CD4-positive, alpha-beta T cell treated with Interleukin-17A for 1 hour (primary cell): ENCODE data around the gene CAPN2.

Source experiments
- DNase-seq: peaks from one replicate; pipeline ENCODE4 v3.0.0-alpha.2; 2020

CAPN2 gene

DNA sequence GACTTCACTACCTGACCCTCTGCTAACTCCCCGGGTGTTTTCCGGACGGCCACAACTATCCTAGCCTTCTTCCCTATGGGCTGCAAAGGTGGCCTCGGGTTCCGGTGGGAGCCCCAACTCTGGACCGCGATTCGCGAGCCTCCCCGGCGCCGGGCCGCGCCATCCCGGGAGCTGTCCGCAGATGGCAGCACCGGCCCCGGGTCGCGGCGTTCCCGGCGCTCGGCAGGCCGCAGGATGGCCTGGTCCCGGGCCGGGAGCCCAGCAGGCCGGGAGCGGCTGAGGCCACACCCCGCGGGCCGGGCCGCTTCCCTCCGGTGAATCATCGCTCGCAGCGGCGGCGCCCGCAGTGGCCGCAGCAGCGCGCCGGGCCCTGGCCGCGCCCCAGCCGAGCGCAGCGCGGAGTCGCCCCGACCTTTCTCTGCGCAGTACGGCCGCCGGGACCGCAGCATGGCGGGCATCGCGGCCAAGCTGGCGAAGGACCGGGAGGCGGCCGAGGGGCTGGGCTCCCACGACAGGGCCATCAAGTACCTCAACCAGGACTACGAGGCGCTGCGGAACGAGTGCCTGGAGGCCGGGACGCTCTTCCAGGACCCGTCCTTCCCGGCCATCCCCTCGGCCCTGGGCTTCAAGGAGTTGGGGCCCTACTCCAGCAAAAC lies at the start of gene CAPN2:
Gene CAPN2 (plus strand): TSS at position 346 of the 656 bp plus-strand sequence. CDS start 102 bp downstream, at position 448.
- DNase-seq = peak; percentile 65

DNA sequence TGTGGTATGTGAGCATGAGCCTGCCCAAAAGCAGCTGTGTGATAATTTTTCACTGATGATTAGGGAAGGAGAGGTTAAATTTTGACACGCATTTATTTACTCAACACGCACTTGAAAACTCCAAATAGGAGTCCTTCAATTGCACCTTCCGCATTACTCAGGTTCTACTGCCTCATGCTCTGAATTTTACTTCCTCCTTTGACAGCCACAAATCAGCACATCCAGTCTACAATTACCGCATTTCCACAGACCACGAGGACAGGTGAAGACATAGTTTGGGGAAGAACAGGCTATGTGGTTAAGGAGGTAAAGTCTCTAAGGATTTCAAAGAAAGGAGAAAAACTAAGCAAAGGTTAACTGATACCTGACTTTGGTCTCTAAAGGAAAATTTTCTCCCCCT lies 49.4 kb upstream of the CAPN2 start:
- no peak for DNase-seq

DNA sequence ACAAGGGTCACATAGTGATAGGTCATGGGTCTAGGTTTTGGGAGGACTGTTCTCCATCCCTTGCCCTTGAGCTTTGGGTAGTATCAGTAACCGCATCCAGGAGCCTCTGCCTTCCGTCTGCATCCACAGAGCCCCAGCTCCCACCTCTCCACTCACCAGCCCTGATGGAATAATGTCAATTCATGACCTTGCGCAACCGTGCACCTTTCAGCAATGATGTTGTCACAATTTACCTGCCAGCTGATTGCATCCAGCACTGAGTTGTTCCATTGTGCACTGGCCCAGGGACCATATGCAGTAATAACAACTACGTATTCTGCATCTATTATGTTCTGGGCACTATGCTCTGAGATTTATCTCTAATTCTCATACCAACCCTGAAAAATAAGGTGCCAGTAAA lies 48.2 kb upstream of the CAPN2 start:
- DNase-seq = no peak

DNA sequence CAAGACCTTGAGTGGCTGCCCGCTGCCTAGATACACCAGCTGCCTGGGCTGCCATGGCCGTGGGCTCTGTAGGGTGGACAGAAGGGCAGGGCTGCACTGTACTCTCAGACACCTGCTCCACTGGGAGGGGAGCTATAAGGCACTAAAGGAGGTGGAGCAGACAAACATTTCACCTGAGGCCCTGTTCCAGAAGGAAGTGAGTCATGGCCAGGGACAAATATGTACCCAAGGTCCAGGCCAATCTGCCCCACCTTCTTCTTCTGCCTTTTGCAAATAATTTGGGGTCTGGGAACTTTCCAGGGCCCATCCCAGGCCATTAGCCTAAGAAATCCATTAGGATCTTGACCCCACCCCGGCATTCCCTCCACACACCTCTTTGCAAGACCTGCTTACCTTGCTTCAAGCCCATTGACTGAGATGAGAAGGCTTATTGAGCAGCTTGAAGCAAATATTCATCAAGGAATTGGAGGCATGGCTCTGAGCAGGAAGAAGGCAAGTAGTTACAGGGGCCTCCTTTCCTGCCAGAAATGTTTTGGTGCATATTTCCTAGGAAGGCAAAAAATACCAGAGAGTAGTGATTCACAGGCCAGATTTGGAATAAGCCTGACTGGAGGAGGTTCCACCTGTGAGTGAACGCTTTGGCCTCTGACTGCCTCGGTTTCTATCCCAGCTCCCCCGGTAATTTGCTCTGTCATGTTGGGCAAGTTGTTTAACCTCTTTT lies 46.6 kb upstream of the CAPN2 start, which contains the start of gene CAPN8:
Gene CAPN8 (minus strand): TSS at position 110 of the 721 bp plus-strand sequence. CDS start 55 bp downstream, at position 55.
- no peak for DNase-seq

DNA sequence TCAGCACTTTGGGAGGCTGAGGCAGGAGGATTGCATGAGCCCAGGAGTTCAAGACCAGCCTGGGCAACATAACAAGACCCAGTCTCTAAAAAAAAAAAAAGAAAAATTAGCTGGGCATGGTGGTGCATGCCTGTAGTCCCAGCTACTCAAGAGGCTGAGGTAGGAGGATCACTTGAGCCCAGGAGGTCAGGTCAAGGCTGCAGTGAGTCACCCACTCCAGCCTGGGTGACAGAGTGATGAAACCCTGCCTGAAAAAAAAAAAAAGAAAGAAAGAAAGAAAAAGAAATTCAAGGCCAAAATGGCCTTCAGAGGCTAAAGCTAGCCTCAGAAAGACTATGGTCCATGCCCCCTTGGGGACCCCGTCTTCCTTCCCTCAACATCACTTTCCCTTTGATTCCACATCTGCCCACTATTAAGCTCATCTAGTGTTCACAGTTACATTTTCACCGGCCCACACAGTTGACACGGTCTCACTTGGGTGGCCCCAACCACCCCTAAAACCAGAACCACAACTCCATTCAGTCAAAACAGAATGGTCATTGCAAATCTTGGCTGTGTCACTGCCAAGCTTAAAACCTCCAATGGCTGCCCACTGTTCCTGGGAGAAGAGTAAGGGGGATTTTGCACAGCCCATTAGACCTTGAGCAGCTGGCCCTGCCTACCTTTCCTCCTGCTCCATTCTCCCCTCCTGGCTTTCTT lies 44.7 kb upstream of the CAPN2 start:
- DNase-seq = no peak

DNA sequence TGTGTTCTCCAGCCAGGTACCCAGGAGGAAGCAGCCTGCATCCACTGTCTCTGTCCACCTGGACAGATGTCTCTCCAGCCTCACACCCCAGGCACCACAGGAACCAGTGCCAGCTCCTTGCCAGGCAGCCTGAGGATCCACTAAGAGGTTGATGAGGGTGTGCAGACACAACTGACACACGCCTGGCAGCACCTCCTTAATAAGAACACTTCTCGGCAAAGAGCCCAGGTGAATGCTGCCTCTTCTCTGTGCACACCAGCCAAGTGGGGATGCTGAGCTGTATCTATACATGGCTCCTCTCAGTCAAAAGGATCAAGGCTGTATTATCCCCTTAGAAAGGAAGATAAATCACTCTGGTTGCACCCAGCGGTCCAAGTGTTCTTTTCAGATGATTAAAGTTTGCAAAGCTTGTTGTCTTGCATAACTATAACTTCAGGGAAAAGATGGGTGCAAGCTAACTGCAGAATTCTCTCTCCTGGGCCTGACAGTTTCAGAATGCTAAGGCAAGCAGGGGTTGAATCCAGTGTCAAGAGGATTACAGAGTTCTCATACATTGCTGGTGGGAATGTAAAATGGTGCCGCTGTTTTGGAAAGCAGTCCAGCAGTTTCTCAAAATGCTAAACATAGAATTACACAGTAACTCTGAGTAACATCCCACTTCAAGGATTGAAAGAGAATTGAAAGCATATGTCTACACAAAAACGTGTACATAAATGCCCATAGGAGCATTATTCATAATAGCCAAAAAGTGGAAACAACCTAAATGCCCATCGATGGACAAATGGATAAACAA lies 43.1 kb upstream of the CAPN2 start:
- DNase-seq = no peak

DNA sequence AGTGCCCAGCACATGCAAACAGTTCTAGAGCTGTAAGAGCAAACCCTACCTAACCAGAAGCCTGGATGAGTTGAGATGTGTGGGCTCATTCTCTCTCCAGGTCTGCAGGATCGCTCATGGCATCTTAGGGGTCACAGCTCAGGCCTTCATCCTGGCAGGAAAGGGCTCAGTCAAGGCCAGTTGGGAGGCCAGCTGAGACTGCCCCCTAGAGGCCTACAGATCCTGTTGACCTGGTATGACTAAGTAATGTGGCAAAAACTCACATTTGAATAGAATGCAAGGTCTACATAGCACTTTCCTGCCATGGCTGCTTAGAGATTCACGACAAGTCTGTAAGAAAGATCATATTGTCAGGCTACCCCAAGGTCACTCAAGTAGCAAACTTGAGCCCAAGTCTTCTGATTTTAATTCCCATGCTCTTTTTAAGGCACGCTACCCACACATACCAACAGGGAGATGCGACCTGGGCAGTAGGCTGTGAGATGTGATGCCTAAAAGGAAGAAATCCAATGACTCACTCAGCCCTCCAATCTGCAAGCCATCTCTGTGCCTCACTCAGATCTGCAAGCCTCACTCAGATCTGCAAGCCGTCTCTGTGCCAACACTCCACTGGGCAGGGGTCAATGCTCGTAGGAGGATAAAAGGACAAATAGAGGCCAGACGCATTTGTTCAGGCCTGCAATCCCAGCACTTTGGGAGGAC lies 41.7 kb upstream of the CAPN2 start:
- DNase-seq = peak; percentile 13

DNA sequence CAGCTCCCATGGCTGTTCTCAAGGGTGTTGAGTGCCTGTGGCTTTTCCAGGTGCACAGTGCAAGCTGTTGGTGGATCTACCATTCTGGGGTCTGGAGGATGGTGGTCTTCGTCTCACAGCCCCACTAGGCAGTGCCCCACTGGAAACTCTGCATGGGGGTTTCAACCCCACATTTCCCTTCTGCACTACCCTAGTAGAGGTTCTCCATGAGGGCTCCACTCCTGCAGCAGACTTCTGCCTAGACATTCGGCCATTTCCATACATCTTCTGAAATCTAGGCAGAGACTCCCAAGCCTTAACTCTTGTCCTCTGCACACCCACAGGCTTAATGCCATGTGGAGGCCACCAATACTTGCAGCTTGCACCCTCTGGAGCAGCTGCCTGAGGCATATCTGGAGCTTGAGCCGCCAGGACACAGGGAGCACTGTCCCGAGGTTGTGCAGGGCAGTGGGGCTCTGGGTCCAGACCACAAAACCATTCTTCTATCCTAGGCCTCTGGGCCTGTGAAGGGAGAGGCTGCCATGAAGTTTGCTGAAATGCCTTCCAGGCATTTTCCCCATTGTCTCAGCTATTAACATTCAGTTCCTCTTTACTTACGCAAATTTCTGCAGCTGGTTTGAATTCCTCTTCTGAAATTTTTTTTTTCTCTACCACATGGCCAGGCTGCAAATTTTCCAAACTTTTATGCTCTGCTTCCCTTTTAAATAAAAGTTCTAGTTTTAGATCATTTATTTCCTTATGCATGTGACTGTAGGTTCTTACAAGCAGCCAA lies 38.0 kb upstream of the CAPN2 start:
- no peak for DNase-seq

DNA sequence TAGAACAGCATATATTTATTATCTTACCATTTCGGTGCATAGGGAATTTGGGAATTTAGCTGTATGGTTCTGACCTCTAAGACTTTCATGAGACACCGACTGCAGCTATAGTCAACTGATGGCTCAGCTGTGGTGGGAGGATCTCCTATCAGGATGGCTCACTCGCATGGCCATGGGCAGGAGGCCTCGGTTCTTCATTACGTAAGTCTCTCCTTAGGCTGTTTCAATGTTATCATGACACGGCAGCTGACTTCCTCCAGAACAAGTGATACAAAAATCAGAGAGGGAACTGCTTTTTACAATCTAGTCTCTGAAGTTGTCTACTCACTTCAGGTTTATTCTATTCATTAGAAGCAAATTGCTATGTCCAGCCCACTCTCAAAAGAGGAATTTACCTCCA lies 33.5 kb upstream of the CAPN2 start:
- no peak for DNase-seq

DNA sequence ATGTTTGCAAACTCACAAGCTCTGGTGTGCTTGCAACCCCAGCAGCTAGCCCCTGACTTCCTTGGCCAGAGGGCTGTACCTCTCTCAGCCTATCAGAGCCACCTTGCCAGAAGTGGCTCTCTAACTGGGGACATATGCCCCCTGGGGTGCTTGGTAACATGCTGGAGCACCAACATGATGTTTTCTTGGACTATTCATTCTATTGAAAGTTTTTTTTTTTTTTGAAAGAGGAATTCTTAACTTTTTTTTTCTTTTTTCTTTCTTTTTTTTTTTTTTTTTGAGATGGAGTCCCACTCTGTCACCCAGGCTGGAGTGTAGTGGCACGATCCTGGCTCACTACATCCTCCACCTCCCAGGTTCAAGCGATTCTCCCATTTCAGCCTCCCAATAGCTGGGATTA lies 32.2 kb upstream of the CAPN2 start:
- no peak for DNase-seq

DNA sequence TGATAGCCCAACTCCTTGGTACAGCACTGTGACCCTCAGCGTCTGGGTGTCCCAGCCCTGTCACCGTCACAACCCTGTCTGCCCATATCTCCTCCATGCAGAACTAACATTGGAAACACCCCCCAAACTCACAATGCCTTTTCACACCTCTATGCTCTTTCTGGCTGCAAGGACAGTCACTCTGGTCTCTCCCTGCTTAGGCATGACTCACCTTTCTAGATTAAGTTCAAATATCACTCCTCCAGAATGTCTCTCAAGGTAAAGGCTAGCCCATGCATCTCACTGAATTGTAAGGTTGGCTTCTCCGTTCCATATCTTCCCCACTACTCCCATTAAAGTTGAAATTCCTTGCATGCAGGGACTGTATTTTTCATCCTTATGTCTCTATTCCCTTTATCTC lies 29.8 kb upstream of the CAPN2 start:
- DNase-seq = no peak

DNA sequence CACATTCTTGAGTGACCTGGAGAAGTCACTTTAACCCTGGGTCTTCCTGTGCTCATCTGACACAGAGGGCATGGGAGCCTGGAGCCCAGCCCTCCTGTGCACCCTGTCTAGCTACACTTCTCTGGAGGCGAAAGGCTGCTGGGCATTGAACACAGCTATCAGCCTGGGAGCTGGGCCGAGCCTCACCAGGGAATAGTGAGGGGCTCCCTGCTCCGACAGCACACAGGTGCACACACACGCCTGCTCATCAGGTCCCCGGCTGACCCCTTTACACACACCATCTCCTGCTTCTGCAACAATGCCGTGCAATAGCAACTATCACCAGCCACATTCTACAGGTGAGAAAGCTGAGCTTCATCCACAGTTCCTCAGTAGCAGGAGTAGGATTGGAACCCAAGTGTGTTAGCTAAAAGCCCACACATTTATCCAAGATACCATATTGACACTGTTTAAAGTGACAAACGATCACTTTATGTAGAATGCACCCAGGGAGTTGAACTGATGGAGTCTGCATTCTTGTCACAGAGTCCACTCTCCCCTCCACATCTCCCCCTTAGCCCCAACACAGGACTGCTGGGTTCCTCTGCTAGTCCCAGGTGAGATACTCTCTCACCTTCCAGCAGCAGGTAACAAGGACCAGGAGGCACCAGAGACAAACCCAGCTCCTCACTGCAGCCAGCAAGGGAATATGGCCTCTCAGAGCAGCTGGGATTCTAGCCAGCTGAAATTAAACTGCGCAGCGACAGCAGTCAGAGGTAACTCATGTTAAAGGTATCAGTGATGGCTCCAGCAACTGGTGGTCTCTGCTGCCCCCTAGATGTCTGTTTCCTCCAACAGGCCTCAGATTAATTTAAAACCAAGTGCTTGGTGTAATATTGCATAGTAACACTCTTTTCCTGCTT lies 28.5 kb upstream of the CAPN2 start:
- DNase-seq = peak; percentile 64

DNA sequence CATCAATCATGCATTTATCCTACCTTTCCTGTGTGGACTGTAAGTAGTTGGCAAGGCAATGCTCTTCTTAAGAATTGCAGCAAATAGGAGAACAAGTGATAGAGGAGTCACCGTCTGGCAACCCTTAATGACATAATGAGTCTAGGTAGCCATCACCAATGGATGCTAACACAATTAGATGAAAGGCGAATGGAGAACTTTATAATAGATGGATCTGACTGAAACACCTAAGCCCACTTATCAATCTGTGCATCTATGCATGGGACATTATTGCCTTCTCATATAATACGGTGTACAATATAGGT lies 27.9 kb upstream of the CAPN2 start:
- no peak for DNase-seq

DNA sequence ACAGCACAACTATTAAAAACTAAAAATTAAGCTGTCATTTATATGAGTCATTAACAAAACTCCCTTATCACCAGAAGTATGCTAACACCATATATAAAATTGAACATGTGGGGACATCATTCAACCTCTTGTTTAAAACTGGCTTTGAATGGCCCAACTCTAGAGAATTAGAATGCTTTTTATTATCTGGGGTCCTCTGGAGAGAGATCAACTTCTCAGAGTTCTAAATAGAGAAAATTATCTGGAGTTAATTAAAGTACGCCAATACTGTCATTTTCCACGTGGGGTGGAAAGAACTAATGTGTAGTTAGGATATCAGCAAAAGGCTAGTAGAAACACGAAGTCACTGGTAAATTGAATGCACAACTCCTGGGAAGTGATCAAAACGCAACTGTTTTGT lies 21.2 kb upstream of the CAPN2 start:
- DNase-seq = no peak

DNA sequence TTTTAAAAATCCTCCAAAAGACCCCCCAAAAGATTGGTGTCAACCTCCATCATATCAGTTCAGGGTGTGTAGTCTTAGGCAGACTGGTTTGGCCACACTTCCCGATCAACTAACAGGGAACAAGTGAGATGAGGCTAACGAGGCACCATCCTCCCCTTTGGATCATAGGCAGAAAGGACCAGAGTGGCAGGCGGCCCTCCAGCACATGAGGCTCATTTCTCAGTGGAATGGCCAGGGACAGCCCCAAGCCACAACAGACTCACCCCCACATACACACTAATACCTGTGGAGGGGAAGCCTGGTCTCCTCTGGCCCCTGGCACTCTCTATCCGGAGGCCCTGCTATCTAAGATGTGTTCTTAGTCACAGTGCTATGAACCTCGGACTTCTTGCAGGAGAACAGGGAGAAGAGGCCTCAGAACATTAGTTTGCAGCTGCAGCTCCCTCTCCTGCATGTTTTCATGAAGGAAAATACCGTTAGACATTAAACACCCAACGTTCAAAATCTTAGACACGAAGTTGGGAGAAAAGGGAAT lies 17.3 kb upstream of the CAPN2 start:
- no peak for DNase-seq

DNA sequence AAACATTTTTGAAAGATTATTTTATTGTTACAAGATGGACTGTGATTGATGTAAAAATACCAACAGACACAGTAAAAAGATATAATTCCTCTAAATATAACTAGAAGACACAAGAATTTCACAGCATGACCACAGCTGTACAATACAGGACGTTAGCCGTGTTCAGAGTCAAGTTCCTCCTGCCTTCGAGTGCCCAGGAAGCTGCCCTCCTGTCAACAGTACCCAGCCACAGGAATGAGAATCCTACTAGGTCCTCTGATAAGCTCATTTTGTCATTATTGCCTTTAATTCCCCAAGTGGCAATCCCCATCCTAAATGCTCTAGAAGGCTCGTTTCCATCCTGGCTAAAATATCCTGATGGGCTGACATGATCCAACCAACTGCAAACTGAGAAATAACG lies 16.4 kb upstream of the CAPN2 start:
- no peak for DNase-seq

DNA sequence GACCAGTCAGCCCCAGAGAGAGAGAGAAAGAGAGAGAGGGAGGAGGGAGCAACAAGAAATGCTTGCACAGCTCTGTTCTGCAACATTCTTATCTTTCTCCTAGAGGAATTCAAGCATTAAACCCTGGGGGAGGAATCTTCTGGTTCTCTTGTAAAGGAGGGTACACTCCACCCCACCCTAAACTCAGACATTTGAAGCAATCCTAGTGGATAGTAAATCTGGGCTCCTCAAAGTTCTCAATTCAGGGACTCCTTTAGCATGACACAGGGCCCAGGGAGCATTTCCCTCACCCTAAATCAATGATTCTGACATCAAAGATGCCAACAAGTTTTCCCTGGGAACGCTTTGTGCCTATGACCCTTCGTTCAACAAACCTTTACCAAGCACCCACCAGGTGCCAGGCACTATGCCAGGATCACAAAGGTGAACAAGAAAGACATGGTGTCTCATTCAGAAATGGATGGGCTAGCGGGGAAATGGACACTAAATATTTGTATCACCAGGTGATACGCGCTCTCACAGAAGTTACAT lies 11.9 kb upstream of the CAPN2 start:
- no peak for DNase-seq

DNA sequence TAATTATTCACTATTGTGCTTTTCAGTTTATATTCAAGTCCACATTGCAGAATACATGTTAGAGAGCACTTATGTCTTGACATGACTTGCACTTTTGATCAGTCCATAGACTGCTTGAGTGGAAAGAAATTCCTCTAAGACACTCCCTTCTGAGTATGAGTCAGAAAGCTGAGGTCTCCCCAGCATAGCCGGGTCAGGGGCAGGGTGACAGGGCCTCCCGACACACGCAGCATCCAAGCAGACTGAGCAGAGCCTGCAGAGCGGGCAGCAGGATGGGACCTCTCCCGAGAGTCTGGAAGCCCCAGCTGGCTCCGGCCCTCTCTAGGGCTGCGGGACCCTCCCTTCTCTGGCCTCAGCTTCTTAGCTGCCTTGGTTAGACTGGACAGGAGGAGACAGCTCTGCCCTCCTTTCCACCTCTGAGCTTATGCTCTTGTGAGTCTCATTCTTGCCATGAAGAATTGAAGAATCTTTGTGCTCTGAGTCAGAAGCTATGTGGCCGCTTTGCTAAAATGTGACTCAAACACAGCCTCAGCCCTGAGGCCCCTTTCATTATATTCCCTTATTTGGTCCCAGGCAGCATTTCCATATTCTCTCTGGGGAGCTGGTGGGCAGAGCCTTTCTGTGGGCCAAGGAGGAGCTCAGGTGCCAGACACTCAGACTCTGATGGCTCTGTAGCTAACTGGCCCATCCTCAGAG lies 11.2 kb upstream of the CAPN2 start:
- no peak for DNase-seq
